Transverse colon (tissue), 4 donors: ENCODE results near the gene NMRK1. TPM values are rescaled to one million over a fixed set of nuclear protein-coding genes. Genes with fewer than 3 reads are reported as not detected.

Source experiments
- DNase-seq: peaks from one replicate; pipeline ENCODE4 v3.0.0-alpha.2; 2019
- H3K27ac ChIP-seq, 4 donors: fragments of 200-600 bp; sonication (generic); 2 replicates each; pipeline ENCODE4 v1.5.1; 2016 to 2018; ENCODE audit warnings: inconsistent platforms in 4 of 4
- H3K27me3 ChIP-seq: fragments of 200-600 bp; sonication (generic); 2 replicates; pipeline ENCODE4 v1.5.1; 2017; ENCODE audit warnings: inconsistent platforms
- H3K36me3 ChIP-seq, 4 donors: fragments of 200-600 bp; sonication (generic); 2 replicates each; pipeline ENCODE4 v1.5.1; 2017 to 2019; ENCODE audit warnings: inconsistent platforms in 4 of 4
- H3K4me1 ChIP-seq, 4 donors: fragments of 200-600 bp; sonication (generic); 2 replicates each; pipeline ENCODE4 v1.5.1; 2017 to 2020; ENCODE audit warnings: inconsistent platforms in 4 of 4
- H3K4me3 ChIP-seq, 4 donors: fragments of 200-600 bp; sonication (generic); 1 replicate in 1 of 4; 2 replicates in 3 of 4; pipeline versions ENCODE4 v1.5.1 to v1.6.1; 2017 to 2019; ENCODE audit warnings: inconsistent platforms in 4 of 4
- H3K9me3 ChIP-seq, 2 donors: fragments of 200-600 bp; sonication (generic); 2 replicates each; pipeline ENCODE4 v1.5.1; 2017 to 2019; ENCODE audit warnings: inconsistent platforms in 2 of 2
- EP300 ChIP-seq: sonication (generic); formaldehyde crosslinking; IDR thresholded peaks from one replicate; pipeline ENCODE4 v1.6.1; 2017; ENCODE audit warnings: antibody characterized with exemption, low read depth
- POLR2A ChIP-seq: fragments of 450-650 bp; IDR thresholded peaks from one replicate; pipeline ENCODE4 v1.6.1; 2016; ENCODE audit warnings: antibody characterized with exemption, mild to moderate bottlenecking, moderate library complexity
- POLR2AphosphoS5 ChIP-seq, 3 donors: sonication (generic); formaldehyde crosslinking; IDR thresholded peaks; one replicate each; pipeline ENCODE4 v1.6.1; 2016; ENCODE audit warnings: antibody characterized with exemption in 3 of 3
- WGBS, 2 donors: methylation state at CpG; one replicate each; pipeline ENCODE4 v1.1.5; 2018; ENCODE audit warnings: low coverage in 1 of 2; 5-methylcytosine and 5-hydroxymethylcytosine counted together
- in situ Hi-C, 4 donors: fragments of 200-750 bp; cut with MboI; loops; one replicate each; pipeline versions ENCODE4 v1.15.0 to v1.15.1; 2017; ENCODE audit warnings: low sequenced_read_pairs in 3 of 4, low pct_ligation_motif_present in 1 of 4, low pct_unique_long_range_greater_than_20kb in 1 of 4
- intact Hi-C: fragments of 100-400 bp; cut with DNase I; formaldehyde crosslinking; loops from one replicate; pipeline ENCODE4 v1.15.1; 2023; ENCODE audit warnings: low total_unique reads
- total RNA-seq, 4 donors: library from RNA; depleted of rRNA; stranded (reverse); fragments of >200 nt; gene quantifications; one replicate each; pipeline ENCODE4 v1.1.0, GENCODE V29; 2016
- TF ChIP-seq, protein P1 (sequence below), 5 experiments: fragments of 200-600 bp in 3 of 5; fragments of 450-650 bp in 2 of 5; sonication (generic) in 3 of 5; IDR thresholded peaks; 1 replicate in 2 of 5; 2 replicates in 3 of 5; pipeline ENCODE4 v1.5.1; 2016 to 2017; ENCODE audit warnings: antibody characterized with exemption in 5 of 5, inconsistent platforms in 3 of 5, mild to moderate bottlenecking in 2 of 5, moderate library complexity in 1 of 5

NMRK1 gene
- total RNA-seq, 4 donors from 2014 or later = 3.4 to 36.7 (median 21.6) TPM

DNA sequence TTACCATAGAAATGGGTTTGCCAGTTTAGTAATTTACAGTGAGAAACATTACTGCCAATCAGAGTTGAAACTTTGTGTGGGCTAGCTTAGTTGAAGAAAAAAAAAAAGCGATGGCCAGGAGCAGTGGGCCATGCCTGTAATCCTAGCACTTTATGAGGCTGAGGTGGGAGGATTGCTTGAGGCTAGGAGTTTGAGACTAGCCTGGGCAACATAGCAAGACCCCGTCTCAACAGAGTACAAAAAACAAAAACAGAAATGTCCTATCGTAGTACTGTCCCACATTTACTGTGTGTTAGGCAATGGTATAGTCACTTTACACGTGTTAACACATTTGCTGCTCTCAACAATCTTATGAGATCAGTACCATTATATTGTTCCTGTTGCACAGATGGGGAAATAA, 2.6 kb upstream of the NMRK1 start:
- no peak for DNase-seq
- H3K27ac ChIP-seq = peak overlapping the region in 1 of 4 donors; percentile 17
- in situ Hi-C loops (no loop called here), intact Hi-C loops (no loop called here)
- H3K4me1 ChIP-seq = peaks cover 6 to 65% (median 31%) of the 10 kb centered on the region in 4 donors
- WGBS, 2 donors = 85 to 100% methylated on average over 2 to 4 of the region's 4 CpGs
- TF ChIP-seq POLR2AphosphoS5 (IDR thresholded peaks at IDR 0.05) (no peak), EP300 (no peak)
- H3K4me3 ChIP-seq = no peak overlapping the region
- H3K36me3 ChIP-seq = no peaks in the 10 kb centered on the region
- H3K27me3 ChIP-seq = no peaks in the 10 kb centered on the region
- H3K9me3 ChIP-seq = no peaks in the 10 kb centered on the region

DNA sequence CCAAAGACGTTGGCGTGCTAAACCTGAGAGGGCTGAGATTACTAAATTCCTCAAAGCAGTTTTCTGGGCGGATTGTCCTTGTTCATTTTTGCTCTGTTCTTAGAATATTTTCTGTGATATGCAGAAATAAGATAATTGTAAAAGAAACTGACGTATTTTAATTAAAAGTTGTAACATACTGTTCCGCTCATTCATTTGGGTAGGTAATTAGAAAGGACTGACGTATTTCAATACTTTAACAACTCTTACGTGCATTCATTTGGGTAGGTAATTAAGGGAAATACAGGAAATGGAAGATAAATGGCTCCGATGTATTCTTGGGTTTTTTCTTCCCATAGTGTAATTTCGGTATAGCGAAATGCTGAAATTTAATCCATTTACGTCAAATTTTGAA, 1.4 kb upstream of the NMRK1 start:
- no peak for DNase-seq
- H3K36me3 ChIP-seq = no peaks in the 10 kb centered on the region
- in situ Hi-C loops = no loop called here
- H3K4me3 ChIP-seq = peak overlapping the region; percentile 82 to 88 (median 84)
- no peaks in the 10 kb centered on the region for H3K27me3 ChIP-seq
- intact Hi-C loops = loop anchor here (5.0 kb wide), 1 partner anchor 137 kb away; the partner anchor contains the start of gene C9orf40
- peak overlapping the region; percentile 98 to 100 (median 100) for H3K27ac ChIP-seq
- no peak for TF ChIP-seq POLR2AphosphoS5 (IDR thresholded peaks at IDR 0.05)
- TF ChIP-seq EP300 = no peak
- TF ChIP-seq, protein P1, sequence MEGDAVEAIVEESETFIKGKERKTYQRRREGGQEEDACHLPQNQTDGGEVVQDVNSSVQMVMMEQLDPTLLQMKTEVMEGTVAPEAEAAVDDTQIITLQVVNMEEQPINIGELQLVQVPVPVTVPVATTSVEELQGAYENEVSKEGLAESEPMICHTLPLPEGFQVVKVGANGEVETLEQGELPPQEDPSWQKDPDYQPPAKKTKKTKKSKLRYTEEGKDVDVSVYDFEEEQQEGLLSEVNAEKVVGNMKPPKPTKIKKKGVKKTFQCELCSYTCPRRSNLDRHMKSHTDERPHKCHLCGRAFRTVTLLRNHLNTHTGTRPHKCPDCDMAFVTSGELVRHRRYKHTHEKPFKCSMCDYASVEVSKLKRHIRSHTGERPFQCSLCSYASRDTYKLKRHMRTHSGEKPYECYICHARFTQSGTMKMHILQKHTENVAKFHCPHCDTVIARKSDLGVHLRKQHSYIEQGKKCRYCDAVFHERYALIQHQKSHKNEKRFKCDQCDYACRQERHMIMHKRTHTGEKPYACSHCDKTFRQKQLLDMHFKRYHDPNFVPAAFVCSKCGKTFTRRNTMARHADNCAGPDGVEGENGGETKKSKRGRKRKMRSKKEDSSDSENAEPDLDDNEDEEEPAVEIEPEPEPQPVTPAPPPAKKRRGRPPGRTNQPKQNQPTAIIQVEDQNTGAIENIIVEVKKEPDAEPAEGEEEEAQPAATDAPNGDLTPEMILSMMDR (IDR thresholded peaks at IDR 0.05) = no peak
- TF ChIP-seq POLR2A = no peak
- 9 to 15% methylated on average over 11 of the region's 11 CpGs for WGBS, 2 donors
- no peaks in the 10 kb centered on the region for H3K9me3 ChIP-seq
- H3K4me1 ChIP-seq = peaks cover 6 to 54% (median 31%) of the 10 kb centered on the region in 4 donors

GRCh38 chr9:75088646-75089372, 854 bp upstream of the NMRK1 start:
- Histone ChIP-seq H3K4me1 (peaks cover 6 to 54% (median 33%) of the 10 kb centered on the region in 4 donors), H3K27ac (peak overlapping the region; percentile 98 to 100 (median 100)), H3K36me3 (no peaks in the 10 kb centered on the region), H3K4me3 (peak overlapping the region; percentile 82 to 88 (median 84)), H3K9me3 (no peaks in the 10 kb centered on the region), H3K27me3 (no peaks in the 10 kb centered on the region)
- 0% methylated on average over 4 to 41 of the region's 43 CpGs for WGBS, 2 donors
- DNase-seq = peak; percentile 71
- intact Hi-C loops = loop anchor here (5.0 kb wide), 1 partner anchor 137 kb away; the partner anchor contains the start of gene C9orf40
- in situ Hi-C loops = no loop called here
- TF ChIP-seq POLR2A = peak; percentile 44
- no peak for TF ChIP-seq EP300
- TF ChIP-seq, protein P1 (IDR thresholded peaks at IDR 0.05) = peak; percentile 35 to 69 (median 42)
- peak in 1 of 3 donors; percentile 34 for TF ChIP-seq POLR2AphosphoS5 (IDR thresholded peaks at IDR 0.05)

- 0 to 3% methylated on average over 7 to 20 of the region's 20 CpGs for WGBS, 2 donors
- DNase-seq = peak; percentile 63
- TF ChIP-seq POLR2A = peak; percentile 4
- TF ChIP-seq, protein P1 (IDR thresholded peaks at IDR 0.05) = peak in 2 of 5 experiments; percentile 20 to 27
- peak in 2 of 3 donors; percentile 4 to 37 for TF ChIP-seq POLR2AphosphoS5 (IDR thresholded peaks at IDR 0.05)
- no peak for TF ChIP-seq EP300
- Histone ChIP-seq H3K9me3 (no peaks in the 10 kb centered on the region), H3K27me3 (no peaks in the 10 kb centered on the region), H3K4me3 (peak overlapping the region; percentile 74 to 88 (median 83)), H3K27ac (peak overlapping the region; percentile 98 to 100 (median 100)), H3K4me1 (peaks cover 6 to 52% (median 35%) of the 10 kb centered on the region in 4 donors), H3K36me3 (no peaks in the 10 kb centered on the region)
- in situ Hi-C loops = no loop called here
- intact Hi-C loops = loop anchor here (5.0 kb wide), 1 partner anchor 135 kb away; the partner anchor contains the start of gene C9orf40
Measured at GRCh38 chr9:75087289-75087823, 599 bp downstream of the NMRK1 start.
